Caco-2 (cell line): ENCODE results near the gene COX7A2L. TPM values are rescaled to one million over a fixed set of nuclear protein-coding genes. Genes with fewer than 3 reads are reported as not detected.
"Not testable (repeated sequence)": the region's sequence is repeated elsewhere in the genome, so short reads cannot be mapped to it uniquely, and the experiment has no call there.

Source experiments
- BruUV-seq: library from RNA; stranded (reverse); fragments of 400-500 nt; replicated peaks from 2 replicates; lab custom pipeline; 2021; lab: Mats Ljungman, UMichigan
- CTCF ChIA-PET: fragments of 300-600 bp; sonication (Branson Sonifier 250); formaldehyde crosslinking; loops from one replicate; lab custom pipeline; 2022; ENCODE audit warnings: antibody characterized with exemption; lab: Charles Lee
- POLR2A ChIA-PET: fragments of 300-600 bp; sonication (Branson Sonifier 250); formaldehyde crosslinking; loops from one replicate; lab custom pipeline; 2022; ENCODE audit warnings: antibody characterized with exemption; lab: Charles Lee
- DNase-seq, 2 experiments: peaks; one replicate each; pipeline versions ENCODE4 v3.0.0 to v3.0.0-alpha.2; 2020 to 2022
- H3K27me3 ChIP-seq: replicated peaks from 2 replicates; pipeline ENCODE4 v1.6.0; 2011; ENCODE audit warnings: low read length; ENCODE audit not compliant: control insufficient read depth, insufficient read depth
- H3K36me3 ChIP-seq: 2 replicates; pipeline ENCODE4 v1.5.1; 2011; ENCODE audit warnings: low read length; ENCODE audit not compliant: control insufficient read depth, insufficient read depth
- H3K4me1 ChIP-seq: fragments of 250-450 bp; sonication (Bioruptor Pico); 2 replicates; pipeline ENCODE4 v1.5.1; 2020; ENCODE audit warnings: mild to moderate bottlenecking
- H3K4me3 ChIP-seq: 2 replicates; pipeline ENCODE4 v1.5.1; 2011; ENCODE audit warnings: low read depth, mild to moderate bottlenecking, control low read depth, low read length
- H3K9me3 ChIP-seq: fragments of 250-450 bp; sonication (Bioruptor Pico); 2 replicates; pipeline ENCODE4 v1.5.1; 2020; ENCODE audit warnings: mild to moderate bottlenecking, moderate library complexity
- H3K27ac Mint-ChIP-seq: one replicate; pipeline ENCODE4 v1.8.0; 2022; ENCODE audit warnings: mixed read lengths; ENCODE audit not compliant: unreplicated experiment
- H3K27me3 Mint-ChIP-seq: one replicate; pipeline ENCODE4 v1.8.0; 2022; ENCODE audit warnings: mixed read lengths; ENCODE audit not compliant: insufficient read depth, unreplicated experiment
- H3K36me3 Mint-ChIP-seq: one replicate; pipeline ENCODE4 v1.8.0; 2022; ENCODE audit warnings: mild to moderate bottlenecking, mixed read lengths; ENCODE audit not compliant: insufficient read depth, unreplicated experiment
- H3K4me1 Mint-ChIP-seq: one replicate; pipeline ENCODE4 v1.8.0; 2022; ENCODE audit warnings: low read depth, mixed read lengths; ENCODE audit not compliant: unreplicated experiment
- H3K4me3 Mint-ChIP-seq: one replicate; pipeline ENCODE4 v1.8.0; 2022; ENCODE audit warnings: mild to moderate bottlenecking, moderate library complexity, mixed read lengths; ENCODE audit not compliant: unreplicated experiment
- H3K9me3 Mint-ChIP-seq: one replicate; pipeline ENCODE4 v1.8.0; 2022; ENCODE audit warnings: mixed read lengths; ENCODE audit not compliant: unreplicated experiment
- intact Hi-C: fragments of 100-400 bp; cut with micrococcal nuclease; formaldehyde crosslinking; loops from one replicate; pipeline ENCODE4 v1.10.0; 2022; ENCODE audit not compliant: unreplicated experiment
- total RNA-seq: library from RNA; stranded (reverse); gene quantifications from 2 replicates; pipeline ENCODE4 v1.2.3, GENCODE V29; 2022
- TF ChIP-seq, protein P1 (sequence below), 2 experiments: fragments of 200-600 bp in 1 of 2; IDR thresholded peaks; 1 replicate in 1 of 2; 2 replicates in 1 of 2; pipeline versions ENCODE4 v1.5.1 to v1.8.0; 2011 to 2022; ENCODE audit warnings: antibody characterized with exemption in 1 of 2, control low read depth in 1 of 2, inconsistent platforms in 1 of 2, low read depth in 1 of 2, low read length in 1 of 2, mild to moderate bottlenecking in 1 of 2, moderate library complexity in 1 of 2; ENCODE audit not compliant: insufficient read depth in 1 of 2, severe bottlenecking in 1 of 2, unreplicated experiment in 1 of 2

Gene COX7A2L
- total RNA-seq, 1 experiment from 2014 or later = 125 TPM

DNA sequence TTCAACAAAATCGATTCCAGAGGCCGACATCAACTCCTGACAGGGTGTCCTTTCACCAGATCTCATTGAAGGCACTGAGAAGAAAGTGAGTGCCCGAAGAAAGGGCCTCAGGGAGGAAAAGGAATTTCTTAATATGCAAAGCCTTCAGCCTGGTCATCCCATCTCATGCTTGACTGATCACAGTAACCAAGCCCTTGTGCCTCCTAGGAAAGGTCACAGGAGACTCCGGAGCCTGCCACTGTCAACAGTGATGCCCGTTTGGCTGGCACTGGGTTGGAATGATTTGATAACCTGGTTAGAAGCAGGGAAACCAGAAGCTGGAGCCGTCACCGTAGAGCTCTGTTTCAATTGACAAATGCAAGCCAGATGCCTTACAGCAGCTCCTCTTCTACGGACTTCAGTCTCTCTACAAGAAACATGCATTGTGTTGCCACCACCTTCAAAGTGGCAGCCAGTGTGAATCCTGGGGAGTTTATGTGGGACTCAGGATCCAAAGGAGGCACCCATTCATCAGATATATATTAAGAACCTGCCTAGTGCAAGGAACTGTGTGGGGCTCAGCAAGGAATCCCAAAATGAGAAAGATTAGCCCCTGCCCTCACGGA lies 24.6 kb downstream of the COX7A2L start:
- CTCF ChIA-PET = no interaction called here
- BruUV-seq = no TSS peak
- Mint-ChIP-seq H3K4me3 (no peak overlapping the region), H3K4me1 (no peaks in the 10 kb centered on the region), H3K36me3 (peaks cover 96% of the 10 kb centered on the region), H3K27me3 (no peaks in the 10 kb centered on the region), H3K27ac (no peak overlapping the region), H3K9me3 (no peaks in the 10 kb centered on the region)
- no peak for DNase-seq
- Histone ChIP-seq H3K36me3 (peaks cover 4% of the 10 kb centered on the region), H3K4me3 (no peak overlapping the region), H3K9me3 (no peaks in the 10 kb centered on the region), H3K27me3 (no peaks in the 10 kb centered on the region), H3K4me1 (no peaks in the 10 kb centered on the region)
- TF ChIP-seq, protein P1, sequence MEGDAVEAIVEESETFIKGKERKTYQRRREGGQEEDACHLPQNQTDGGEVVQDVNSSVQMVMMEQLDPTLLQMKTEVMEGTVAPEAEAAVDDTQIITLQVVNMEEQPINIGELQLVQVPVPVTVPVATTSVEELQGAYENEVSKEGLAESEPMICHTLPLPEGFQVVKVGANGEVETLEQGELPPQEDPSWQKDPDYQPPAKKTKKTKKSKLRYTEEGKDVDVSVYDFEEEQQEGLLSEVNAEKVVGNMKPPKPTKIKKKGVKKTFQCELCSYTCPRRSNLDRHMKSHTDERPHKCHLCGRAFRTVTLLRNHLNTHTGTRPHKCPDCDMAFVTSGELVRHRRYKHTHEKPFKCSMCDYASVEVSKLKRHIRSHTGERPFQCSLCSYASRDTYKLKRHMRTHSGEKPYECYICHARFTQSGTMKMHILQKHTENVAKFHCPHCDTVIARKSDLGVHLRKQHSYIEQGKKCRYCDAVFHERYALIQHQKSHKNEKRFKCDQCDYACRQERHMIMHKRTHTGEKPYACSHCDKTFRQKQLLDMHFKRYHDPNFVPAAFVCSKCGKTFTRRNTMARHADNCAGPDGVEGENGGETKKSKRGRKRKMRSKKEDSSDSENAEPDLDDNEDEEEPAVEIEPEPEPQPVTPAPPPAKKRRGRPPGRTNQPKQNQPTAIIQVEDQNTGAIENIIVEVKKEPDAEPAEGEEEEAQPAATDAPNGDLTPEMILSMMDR (IDR thresholded peaks at IDR 0.05; ENCODE audit: insufficient read depth in 1 of 2, low read depth in 1 of 2, low read length in 1 of 2, severe bottlenecking in 1 of 2, unreplicated experiment in 1 of 2) = no peak
- intact Hi-C loops = no loop called here
- POLR2A ChIA-PET = no interaction called here

DNA sequence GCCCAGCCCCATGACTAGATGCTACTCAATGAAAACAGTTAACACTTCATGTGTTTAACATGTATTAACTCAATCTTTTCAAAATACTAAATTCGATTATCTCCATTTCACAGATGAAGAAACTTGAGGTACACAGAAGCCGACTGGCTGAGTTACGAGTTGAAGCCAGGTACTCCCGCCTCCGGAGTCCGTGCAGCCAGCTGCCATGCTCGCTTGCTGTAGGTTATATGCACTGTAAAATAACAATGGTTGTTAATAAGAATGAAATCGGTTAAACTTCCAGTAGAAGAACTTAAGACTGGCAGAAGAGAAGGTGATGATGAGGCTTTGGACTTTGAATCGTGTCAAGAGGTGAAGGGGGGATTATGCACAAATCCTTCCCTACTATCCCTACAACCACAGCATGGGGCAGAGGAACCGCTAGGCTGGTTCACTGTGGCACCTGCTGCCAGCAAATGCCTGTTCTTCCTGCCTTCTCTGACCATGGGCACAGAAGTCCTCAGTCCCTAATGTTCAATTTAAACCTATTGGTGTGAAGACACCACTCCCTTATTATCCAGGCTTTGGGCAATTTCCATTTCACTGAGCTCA lies 25.4 kb downstream of the COX7A2L start:
- CTCF ChIA-PET = no interaction called here
- TF ChIP-seq, protein P1 (IDR thresholded peaks at IDR 0.05; ENCODE audit: insufficient read depth in 1 of 2, low read depth in 1 of 2, low read length in 1 of 2, severe bottlenecking in 1 of 2, unreplicated experiment in 1 of 2) = no peak
- Histone ChIP-seq H3K4me1 (no peaks in the 10 kb centered on the region), H3K9me3 (no peaks in the 10 kb centered on the region), H3K4me3 (no peak overlapping the region), H3K27me3 (no peaks in the 10 kb centered on the region), H3K36me3 (peaks cover 4% of the 10 kb centered on the region)
- H3K27ac Mint-ChIP-seq = no peak overlapping the region
- H3K9me3 Mint-ChIP-seq = no peaks in the 10 kb centered on the region
- intact Hi-C loops = no loop called here
- POLR2A ChIA-PET = no interaction called here
- H3K36me3 Mint-ChIP-seq = peaks cover 97% of the 10 kb centered on the region
- no peak for DNase-seq
- BruUV-seq = no TSS peak
- H3K27me3 Mint-ChIP-seq = no peaks in the 10 kb centered on the region
- no peaks in the 10 kb centered on the region for H3K4me1 Mint-ChIP-seq
- H3K4me3 Mint-ChIP-seq = no peak overlapping the region

DNA sequence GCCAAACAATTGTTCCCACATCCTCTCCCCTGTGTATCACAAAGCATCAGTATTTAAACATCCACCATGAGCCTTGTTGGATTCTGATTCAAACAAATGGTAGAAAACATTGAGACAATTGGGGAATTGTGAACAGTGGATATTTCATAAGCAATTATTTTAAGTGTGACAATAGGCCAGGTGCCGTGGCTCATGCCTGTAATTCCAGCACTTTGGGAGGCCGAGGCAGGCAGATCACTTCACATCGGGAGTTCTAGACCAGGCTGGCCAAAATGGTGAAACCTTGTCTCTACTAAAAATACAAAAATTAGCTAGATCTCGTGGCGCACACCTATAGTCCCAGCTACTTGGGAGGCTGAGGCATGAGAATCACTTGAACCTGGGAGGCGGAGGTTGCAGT lies 26.2 kb downstream of the COX7A2L start:
- POLR2A ChIA-PET, DNase-seq, H3K36me3 ChIP-seq, H3K4me1 Mint-ChIP-seq, H3K27me3 Mint-ChIP-seq, H3K27ac Mint-ChIP-seq, BruUV-seq, intact Hi-C loops, H3K4me3 ChIP-seq, H3K4me1 ChIP-seq, H3K4me3 Mint-ChIP-seq, H3K27me3 ChIP-seq, H3K9me3 ChIP-seq, H3K9me3 Mint-ChIP-seq, CTCF ChIA-PET: not testable (repeated sequence)
- peaks cover 97% of the 10 kb centered on the region for H3K36me3 Mint-ChIP-seq
